ENCODE data around the gene CTNNA3.

Gene CTNNA3

GRCh38 chr10:67487199-67487598 is 208.8 kb downstream of the CTNNA3 start:
- Histone ChIP-seq H3K4me1 (ENCODE audit: control insufficient read depth, low read length) (no peaks in the 10 kb centered on the region), H3K36me3 (ENCODE audit: control insufficient read depth, low read length) (no peaks in the 10 kb centered on the region), H3K79me2 (ENCODE audit: control insufficient read depth, low read length) (no peaks in the 10 kb centered on the region), H3K27me3 (ENCODE audit: control insufficient read depth, low read length) (no peaks in the 10 kb centered on the region), H3K9me2 (replicated peaks; ENCODE audit: control insufficient read depth, low read length) (no peaks in the 10 kb centered on the region), H3K4me2 (ENCODE audit: low read length) (no peak overlapping the region), H3K27ac (ENCODE audit: low read depth, low read length) (no peak overlapping the region), H3K9me3 (ENCODE audit: control insufficient read depth, insufficient read depth, low read length) (no peaks in the 10 kb centered on the region), H3K4me3 (ENCODE audit: low read length) (no peak overlapping the region), H4K20me1 (ENCODE audit: control insufficient read depth, insufficient read depth, low read depth, low read length) (no peaks in the 10 kb centered on the region), H3F3A (ENCODE audit: control insufficient read depth, insufficient read depth) (no peaks in the 10 kb centered on the region)
- TF ChIP-seq CTCF (IDR thresholded peaks at IDR 0.05; ENCODE audit: low read depth, low read length, poor library complexity, severe bottlenecking) (no peak), EZH2phosphoT487 (IDR thresholded peaks at IDR 0.05; ENCODE audit: borderline replicate concordance, low read length) (no peak)

- Histone ChIP-seq H3K4me1 (ENCODE audit: control insufficient read depth, low read length) (no peaks in the 10 kb centered on the region), H3K4me2 (ENCODE audit: low read length) (no peak overlapping the region), H3K79me2 (ENCODE audit: control insufficient read depth, low read length) (no peaks in the 10 kb centered on the region), H3K27ac (ENCODE audit: low read depth, low read length) (no peak overlapping the region), H3K9me2 (replicated peaks; ENCODE audit: control insufficient read depth, low read length) (no peaks in the 10 kb centered on the region), H4K20me1 (ENCODE audit: control insufficient read depth, insufficient read depth, low read depth, low read length) (no peaks in the 10 kb centered on the region), H3F3A (ENCODE audit: control insufficient read depth, insufficient read depth) (no peaks in the 10 kb centered on the region), H3K36me3 (ENCODE audit: control insufficient read depth, low read length) (no peaks in the 10 kb centered on the region), H3K9me3 (ENCODE audit: control insufficient read depth, insufficient read depth, low read length) (no peaks in the 10 kb centered on the region), H3K27me3 (ENCODE audit: control insufficient read depth, low read length) (no peaks in the 10 kb centered on the region), H3K4me3 (ENCODE audit: low read length) (no peak overlapping the region)
- TF ChIP-seq CTCF (IDR thresholded peaks at IDR 0.05; ENCODE audit: low read depth, low read length, poor library complexity, severe bottlenecking) (no peak), EZH2phosphoT487 (IDR thresholded peaks at IDR 0.05; ENCODE audit: borderline replicate concordance, low read length) (no peak)
Observed at GRCh38 chr10:67477868-67478267, 218.1 kb downstream of the CTNNA3 start.

GRCh38 chr10:67476201-67476600 is 219.8 kb downstream of the CTNNA3 start:
- Histone ChIP-seq H3K4me2 (ENCODE audit: low read length) (no peak overlapping the region), H3K79me2 (ENCODE audit: control insufficient read depth, low read length) (no peaks in the 10 kb centered on the region), H3K27ac (ENCODE audit: low read depth, low read length) (no peak overlapping the region), H3K36me3 (ENCODE audit: control insufficient read depth, low read length) (no peaks in the 10 kb centered on the region), H3F3A (ENCODE audit: control insufficient read depth, insufficient read depth) (no peaks in the 10 kb centered on the region), H3K4me1 (ENCODE audit: control insufficient read depth, low read length) (no peaks in the 10 kb centered on the region), H3K9me3 (ENCODE audit: control insufficient read depth, insufficient read depth, low read length) (no peaks in the 10 kb centered on the region), H3K4me3 (ENCODE audit: low read length) (no peak overlapping the region), H3K27me3 (ENCODE audit: control insufficient read depth, low read length) (no peaks in the 10 kb centered on the region), H4K20me1 (ENCODE audit: control insufficient read depth, insufficient read depth, low read depth, low read length) (no peaks in the 10 kb centered on the region), H3K9me2 (replicated peaks; ENCODE audit: control insufficient read depth, low read length) (no peaks in the 10 kb centered on the region)
- TF ChIP-seq CTCF (IDR thresholded peaks at IDR 0.05; ENCODE audit: low read depth, low read length, poor library complexity, severe bottlenecking): peak; percentile 32
- TF ChIP-seq EZH2phosphoT487 (IDR thresholded peaks at IDR 0.05; ENCODE audit: borderline replicate concordance, low read length): no peak

Data from DOHH2 (cell line).